Effector CD8-positive, alpha-beta T cell (primary cell): ENCODE data around the gene ERP29.
"Not testable (repeated sequence)": the region's sequence is repeated elsewhere in the genome, so short reads cannot be mapped to it uniquely, and the experiment has no call there.

Experiments
- DNase-seq: peaks from one replicate; lab custom pipeline; 2025; lab: John Stamatoyannopoulos, UW

Gene ERP29

GRCh38 chr12:112035219-112035785 lies 22.1 kb downstream of the ERP29 start:
- DNase-seq, result no peak

DNA sequence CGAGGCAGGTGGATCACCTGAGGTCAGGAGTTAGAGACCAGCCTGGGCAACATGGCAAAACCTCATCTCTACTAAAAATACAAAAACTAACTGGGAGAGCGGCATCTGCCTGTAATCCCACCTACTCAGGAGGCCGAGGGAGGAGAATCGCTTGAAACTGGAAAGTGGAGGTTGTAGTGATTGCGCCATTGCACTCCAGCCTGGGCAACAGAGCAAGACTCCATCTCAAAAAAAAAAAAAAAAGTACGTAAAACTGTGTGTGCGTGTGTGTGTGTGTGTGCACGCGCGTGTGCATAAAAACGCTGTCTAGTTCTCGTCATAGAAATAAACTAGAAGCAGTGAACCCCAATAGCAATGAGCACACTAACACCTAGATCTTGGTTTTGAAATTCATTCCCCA lies 23.4 kb downstream of the ERP29 start:
- DNase-seq, result not testable (repeated sequence)

DNA sequence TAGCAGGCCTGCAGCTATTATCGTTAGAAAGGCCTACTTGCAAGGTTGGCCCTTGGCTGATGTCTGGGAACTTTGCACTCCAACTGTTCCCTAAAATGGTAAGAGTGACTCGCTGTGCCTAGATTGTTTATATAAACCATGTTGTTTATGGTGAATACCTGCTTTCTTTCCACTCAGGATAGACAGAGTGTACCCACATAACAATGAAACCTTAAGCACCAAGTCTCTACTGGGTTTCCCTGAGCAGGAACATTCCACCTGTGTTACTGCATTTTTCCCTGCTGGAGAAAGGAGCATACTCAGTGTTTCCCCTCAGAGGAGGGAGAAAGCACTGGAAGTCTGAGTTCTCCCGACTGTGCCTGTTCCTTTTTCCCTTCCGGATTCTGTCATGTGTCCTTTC lies 32.8 kb downstream of the ERP29 start:
- no peak for DNase-seq

DNA sequence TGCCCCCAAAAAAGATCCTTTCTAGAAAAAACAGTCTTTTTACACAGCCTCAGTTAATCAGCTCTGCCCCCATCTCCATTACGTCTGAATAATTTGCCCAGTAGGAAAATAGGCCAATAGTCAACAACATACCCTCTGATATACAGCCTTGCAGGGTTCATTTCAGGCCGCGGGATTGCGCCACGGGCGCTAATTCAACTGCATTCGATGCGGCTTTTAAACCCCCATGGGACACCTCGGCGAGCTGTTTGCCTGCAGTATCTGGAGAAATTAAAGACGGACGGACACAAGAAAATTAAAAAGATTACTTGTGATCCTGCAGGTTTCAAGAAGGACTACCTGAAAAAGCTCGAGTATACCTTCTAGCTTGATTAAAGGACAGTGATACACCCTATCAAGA lies 36.1 kb downstream of the ERP29 start:
- DNase-seq, result no peak

DNA sequence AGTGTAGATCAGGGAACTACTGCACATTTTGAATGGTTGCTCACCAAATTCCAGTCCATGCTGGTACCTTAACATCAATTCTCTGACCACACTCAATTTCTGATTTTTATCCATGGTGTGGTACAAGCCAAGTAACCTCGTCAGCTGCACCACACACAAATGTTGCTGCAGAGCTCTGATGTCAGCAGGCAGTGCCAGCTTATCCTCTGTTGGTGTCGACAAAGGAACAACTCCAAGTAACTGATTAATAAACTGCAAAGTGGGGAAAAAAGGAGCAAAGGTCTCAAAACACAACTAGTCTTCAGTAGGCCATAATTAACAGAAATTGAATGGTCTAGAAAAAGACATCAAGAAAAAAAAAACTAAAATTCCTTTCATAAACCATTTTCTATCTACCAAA lies 47.9 kb downstream of the ERP29 start:
- DNase-seq, result no peak

DNA sequence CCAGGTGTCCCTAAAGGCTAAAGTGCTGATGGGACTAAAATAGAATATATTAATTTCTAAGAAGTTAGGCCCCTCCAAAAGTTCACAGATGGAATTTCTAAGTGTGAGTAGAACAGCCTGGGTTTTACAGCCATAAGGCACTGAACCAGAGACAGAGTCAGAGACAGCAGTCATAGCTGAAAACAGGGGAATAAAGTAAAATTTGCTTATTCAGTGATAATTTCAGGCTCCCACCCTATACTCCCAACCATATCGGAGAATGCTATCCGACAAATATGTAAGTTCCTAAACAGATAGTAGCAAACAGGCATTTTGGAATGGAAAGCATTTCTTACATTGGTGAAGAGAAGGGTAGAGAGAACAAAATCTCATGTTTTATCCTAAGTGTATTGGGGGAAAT lies 50.0 kb downstream of the ERP29 start:
- DNase-seq, result no peak

GRCh38 chr12:112066566-112066965 lies 53.3 kb downstream of the ERP29 start:
- no peak for DNase-seq
